ENCODE data around the gene DYNLL2. TPM values are rescaled to one million over a fixed set of nuclear protein-coding genes. Genes with fewer than 3 reads are reported as not detected.
"Not testable (repeated sequence)": the region's sequence is repeated elsewhere in the genome, so short reads cannot be mapped to it uniquely, and the experiment has no call there.

DYNLL2 gene
- polyA plus RNA-seq, 1 donor from 2014 or later: 66.7 TPM

GRCh38 chr17:58100506-58100905 lies 17.3 kb downstream of the DYNLL2 start (continued):
- TF ChIP-seq SMC3 (conservative IDR thresholded peaks at IDR 0.05; ENCODE audit: poor library complexity): no peak

GRCh38 chr17:58101898-58102297 lies 18.7 kb downstream of the DYNLL2 start:
- not testable (repeated sequence) for H3K9me3 ChIP-seq (ENCODE audit: low read length); H3K27ac ChIP-seq (ENCODE audit: low read length); H3K36me3 ChIP-seq (ENCODE audit: insufficient read depth, low read length); H2AFZ ChIP-seq (ENCODE audit: low read depth, low read length); H3K4me2 ChIP-seq (ENCODE audit: low read length); H4K20me1 ChIP-seq (ENCODE audit: insufficient read depth); H3K79me2 ChIP-seq (replicated peaks; ENCODE audit: insufficient read depth, low read length); H3K9me2 ChIP-seq (ENCODE audit: insufficient read depth, low read length); H3K9ac ChIP-seq (ENCODE audit: low read length); H3K27me3 ChIP-seq (ENCODE audit: insufficient read depth, low read depth, low read length); H3F3A ChIP-seq (ENCODE audit: insufficient read depth, low read length, poor library complexity, severe bottlenecking); H3K4me3 ChIP-seq (ENCODE audit: low read length)

GRCh38 chr17:58105093-58105492 lies 21.9 kb downstream of the DYNLL2 start:
- H3K9me3 ChIP-seq (ENCODE audit: low read length): no peaks in the 10 kb centered on the region
- no peak overlapping the region for H3K27ac ChIP-seq (ENCODE audit: low read length)
- no peak overlapping the region for H2AFZ ChIP-seq (ENCODE audit: low read depth, low read length)
- H3K79me2 ChIP-seq (replicated peaks; ENCODE audit: insufficient read depth, low read length): no peaks in the 10 kb centered on the region
- H3K36me3 ChIP-seq (ENCODE audit: insufficient read depth, low read length): no peaks in the 10 kb centered on the region
- no peak overlapping the region for H3K9ac ChIP-seq (ENCODE audit: low read length)
- TF ChIP-seq POLR2AphosphoS5 (IDR thresholded peaks at IDR 0.05) (no peak), EP300 (conservative IDR thresholded peaks at IDR 0.05; ENCODE audit: poor library complexity, severe bottlenecking) (no peak), EZH2 (IDR thresholded peaks at IDR 0.05; ENCODE audit: borderline replicate concordance, insufficient read depth, low read length, poor library complexity, severe bottlenecking) (no peak), TAF1 (IDR thresholded peaks at IDR 0.05; ENCODE audit: low read depth) (no peak)
- TF ChIP-seq, protein P1, sequence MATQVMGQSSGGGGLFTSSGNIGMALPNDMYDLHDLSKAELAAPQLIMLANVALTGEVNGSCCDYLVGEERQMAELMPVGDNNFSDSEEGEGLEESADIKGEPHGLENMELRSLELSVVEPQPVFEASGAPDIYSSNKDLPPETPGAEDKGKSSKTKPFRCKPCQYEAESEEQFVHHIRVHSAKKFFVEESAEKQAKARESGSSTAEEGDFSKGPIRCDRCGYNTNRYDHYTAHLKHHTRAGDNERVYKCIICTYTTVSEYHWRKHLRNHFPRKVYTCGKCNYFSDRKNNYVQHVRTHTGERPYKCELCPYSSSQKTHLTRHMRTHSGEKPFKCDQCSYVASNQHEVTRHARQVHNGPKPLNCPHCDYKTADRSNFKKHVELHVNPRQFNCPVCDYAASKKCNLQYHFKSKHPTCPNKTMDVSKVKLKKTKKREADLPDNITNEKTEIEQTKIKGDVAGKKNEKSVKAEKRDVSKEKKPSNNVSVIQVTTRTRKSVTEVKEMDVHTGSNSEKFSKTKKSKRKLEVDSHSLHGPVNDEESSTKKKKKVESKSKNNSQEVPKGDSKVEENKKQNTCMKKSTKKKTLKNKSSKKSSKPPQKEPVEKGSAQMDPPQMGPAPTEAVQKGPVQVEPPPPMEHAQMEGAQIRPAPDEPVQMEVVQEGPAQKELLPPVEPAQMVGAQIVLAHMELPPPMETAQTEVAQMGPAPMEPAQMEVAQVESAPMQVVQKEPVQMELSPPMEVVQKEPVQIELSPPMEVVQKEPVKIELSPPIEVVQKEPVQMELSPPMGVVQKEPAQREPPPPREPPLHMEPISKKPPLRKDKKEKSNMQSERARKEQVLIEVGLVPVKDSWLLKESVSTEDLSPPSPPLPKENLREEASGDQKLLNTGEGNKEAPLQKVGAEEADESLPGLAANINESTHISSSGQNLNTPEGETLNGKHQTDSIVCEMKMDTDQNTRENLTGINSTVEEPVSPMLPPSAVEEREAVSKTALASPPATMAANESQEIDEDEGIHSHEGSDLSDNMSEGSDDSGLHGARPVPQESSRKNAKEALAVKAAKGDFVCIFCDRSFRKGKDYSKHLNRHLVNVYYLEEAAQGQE (IDR thresholded peaks at IDR 0.05; ENCODE audit: borderline replicate concordance): no peak
- TF ChIP-seq, protein P2, sequence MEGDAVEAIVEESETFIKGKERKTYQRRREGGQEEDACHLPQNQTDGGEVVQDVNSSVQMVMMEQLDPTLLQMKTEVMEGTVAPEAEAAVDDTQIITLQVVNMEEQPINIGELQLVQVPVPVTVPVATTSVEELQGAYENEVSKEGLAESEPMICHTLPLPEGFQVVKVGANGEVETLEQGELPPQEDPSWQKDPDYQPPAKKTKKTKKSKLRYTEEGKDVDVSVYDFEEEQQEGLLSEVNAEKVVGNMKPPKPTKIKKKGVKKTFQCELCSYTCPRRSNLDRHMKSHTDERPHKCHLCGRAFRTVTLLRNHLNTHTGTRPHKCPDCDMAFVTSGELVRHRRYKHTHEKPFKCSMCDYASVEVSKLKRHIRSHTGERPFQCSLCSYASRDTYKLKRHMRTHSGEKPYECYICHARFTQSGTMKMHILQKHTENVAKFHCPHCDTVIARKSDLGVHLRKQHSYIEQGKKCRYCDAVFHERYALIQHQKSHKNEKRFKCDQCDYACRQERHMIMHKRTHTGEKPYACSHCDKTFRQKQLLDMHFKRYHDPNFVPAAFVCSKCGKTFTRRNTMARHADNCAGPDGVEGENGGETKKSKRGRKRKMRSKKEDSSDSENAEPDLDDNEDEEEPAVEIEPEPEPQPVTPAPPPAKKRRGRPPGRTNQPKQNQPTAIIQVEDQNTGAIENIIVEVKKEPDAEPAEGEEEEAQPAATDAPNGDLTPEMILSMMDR (IDR thresholded peaks at IDR 0.05; ENCODE audit: poor library complexity, severe bottlenecking): no peak
- no peak overlapping the region for H3K4me3 ChIP-seq (ENCODE audit: low read length)
- no peaks in the 10 kb centered on the region for H3F3A ChIP-seq (ENCODE audit: insufficient read depth, low read length, poor library complexity, severe bottlenecking)
- H3K9me2 ChIP-seq (ENCODE audit: insufficient read depth, low read length): no peaks in the 10 kb centered on the region
- H3K4me2 ChIP-seq (ENCODE audit: low read length): no peak overlapping the region
- H4K20me1 ChIP-seq (ENCODE audit: insufficient read depth): no peaks in the 10 kb centered on the region
- no peaks in the 10 kb centered on the region for H3K27me3 ChIP-seq (ENCODE audit: insufficient read depth, low read depth, low read length)

GRCh38 chr17:58107306-58107705 lies 24.1 kb downstream of the DYNLL2 start:
- Histone ChIP-seq H3K4me3 (ENCODE audit: low read length) (no peak overlapping the region), H2AFZ (ENCODE audit: low read depth, low read length) (no peak overlapping the region), H3K9me2 (ENCODE audit: insufficient read depth, low read length) (no peaks in the 10 kb centered on the region), H3K79me2 (replicated peaks; ENCODE audit: insufficient read depth, low read length) (no peaks in the 10 kb centered on the region), H3K36me3 (ENCODE audit: insufficient read depth, low read length) (no peaks in the 10 kb centered on the region), H3K9ac (ENCODE audit: low read length) (no peak overlapping the region), H3K4me2 (ENCODE audit: low read length) (no peak overlapping the region), H3K27me3 (ENCODE audit: insufficient read depth, low read depth, low read length) (no peaks in the 10 kb centered on the region), H4K20me1 (ENCODE audit: insufficient read depth) (no peaks in the 10 kb centered on the region), H3K27ac (ENCODE audit: low read length) (no peak overlapping the region), H3K9me3 (ENCODE audit: low read length) (no peaks in the 10 kb centered on the region), H3F3A (ENCODE audit: insufficient read depth, low read length, poor library complexity, severe bottlenecking) (no peaks in the 10 kb centered on the region)
- TF ChIP-seq EP300 (conservative IDR thresholded peaks at IDR 0.05; ENCODE audit: poor library complexity, severe bottlenecking) (no peak), MXI1 (conservative IDR thresholded peaks at IDR 0.05; ENCODE audit: poor library complexity, severe bottlenecking) (no peak), RAD21 (conservative IDR thresholded peaks at IDR 0.05) (no peak), SMC3 (conservative IDR thresholded peaks at IDR 0.05; ENCODE audit: poor library complexity) (no peak), POLR2AphosphoS5 (IDR thresholded peaks at IDR 0.05) (no peak), TAF1 (IDR thresholded peaks at IDR 0.05; ENCODE audit: low read depth) (no peak), EZH2 (IDR thresholded peaks at IDR 0.05; ENCODE audit: borderline replicate concordance, insufficient read depth, low read length, poor library complexity, severe bottlenecking) (no peak)
- TF ChIP-seq, protein P2 (IDR thresholded peaks at IDR 0.05; ENCODE audit: poor library complexity, severe bottlenecking): no peak
- TF ChIP-seq, protein P1 (IDR thresholded peaks at IDR 0.05; ENCODE audit: borderline replicate concordance): no peak

Data from neural cell (in vitro differentiated cells).